ENCODE results near the gene GYPA. TPM values are rescaled to one million over a fixed set of nuclear protein-coding genes. Genes with fewer than 3 reads are reported as not detected.
"Not testable (repeated sequence)": the region's sequence is repeated elsewhere in the genome, so short reads cannot be mapped to it uniquely, and the experiment has no call there.

GYPA gene
- total RNA-seq, 1 donor from 2014 or later = not detected

DNA sequence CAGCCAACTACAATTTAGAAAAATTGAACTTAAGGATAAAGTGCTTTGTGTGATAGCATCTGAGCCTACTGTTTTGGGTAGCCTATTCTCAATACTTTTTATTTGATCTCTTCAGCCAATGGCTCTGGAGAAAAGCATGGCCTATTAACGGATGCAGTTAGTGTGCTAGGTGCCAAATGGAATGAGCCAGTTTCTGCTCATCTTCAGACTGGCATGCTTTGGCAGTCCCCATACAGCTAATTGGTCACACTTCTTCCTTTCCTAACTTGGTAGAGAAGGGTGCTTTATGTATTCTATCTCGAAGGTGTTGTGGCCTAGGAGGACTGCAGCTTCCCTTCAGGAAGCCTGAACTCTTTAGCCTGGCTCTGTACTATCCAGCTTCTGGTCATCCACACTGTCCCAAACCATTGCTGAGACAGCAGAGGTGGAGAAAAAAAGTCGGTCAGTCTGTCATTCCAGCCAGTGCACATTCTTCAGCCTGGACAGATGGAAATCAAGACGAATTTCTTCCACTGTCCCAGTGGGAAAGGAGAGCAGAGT is 11.1 kb downstream of the GYPA start:
- ATAC-seq; H3K9me3 ChIP-seq; H3K27me3 ChIP-seq; H3K27ac ChIP-seq; H3K4me1 ChIP-seq; H3K36me3 ChIP-seq; intact Hi-C loops (cut with DNase I); H3K4me3 ChIP-seq; DNase-seq: not testable (repeated sequence)

DNA sequence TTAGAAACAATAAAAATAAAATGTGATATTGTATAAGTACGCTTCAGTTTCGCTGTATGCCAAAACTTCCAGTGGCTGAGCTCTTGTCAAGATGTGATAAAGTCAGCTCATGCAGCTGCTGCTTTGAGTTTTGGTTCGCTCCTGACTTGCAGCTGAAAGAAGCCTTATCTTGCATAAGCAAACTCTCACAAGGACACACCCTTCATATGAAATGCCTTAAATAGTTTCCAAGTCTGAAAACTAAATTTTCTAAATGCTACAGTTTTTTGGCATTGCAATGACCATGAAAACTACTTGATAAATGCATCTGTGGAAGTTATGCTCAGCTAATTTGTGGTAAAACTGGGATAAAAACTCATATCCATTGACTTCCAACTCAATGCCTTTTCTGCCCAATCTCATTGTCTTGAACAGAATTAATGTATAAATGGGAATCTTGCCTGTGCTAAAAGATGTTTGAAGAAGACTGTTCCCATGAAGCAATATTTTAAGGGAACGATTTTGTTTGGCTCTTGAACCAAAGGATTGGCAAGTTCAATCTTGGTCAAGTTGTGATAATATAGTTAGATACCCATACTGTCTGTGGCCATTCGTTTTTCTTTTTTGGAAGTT is 11.7 kb downstream of the GYPA start:
- ATAC-seq; H3K27ac ChIP-seq; H3K4me1 ChIP-seq; H3K27me3 ChIP-seq; H3K36me3 ChIP-seq; H3K9me3 ChIP-seq; intact Hi-C loops (cut with DNase I); DNase-seq; H3K4me3 ChIP-seq: not testable (repeated sequence)

DNA sequence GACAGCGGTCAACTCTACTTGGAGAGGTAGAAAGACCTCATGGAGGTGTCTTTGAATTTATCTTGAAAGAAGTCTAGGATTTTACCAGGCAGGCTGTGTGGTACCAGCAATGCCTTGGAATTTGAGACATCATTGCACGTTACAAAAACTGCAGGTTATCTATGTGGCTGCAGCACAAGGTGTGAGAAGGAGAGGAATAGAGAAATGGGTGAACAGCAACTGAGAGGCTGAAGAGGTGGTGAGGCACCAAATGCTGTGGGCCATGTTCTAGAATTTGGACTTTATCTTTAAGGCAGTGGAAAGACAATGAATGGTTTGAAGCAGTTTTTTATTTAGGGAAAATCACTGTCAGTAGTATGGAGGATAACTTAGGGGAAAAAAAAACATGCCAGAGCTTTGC is 15.4 kb downstream of the GYPA start:
- intact Hi-C loops (cut with DNase I); H3K9me3 ChIP-seq; H3K4me3 ChIP-seq; H3K36me3 ChIP-seq; H3K27ac ChIP-seq; H3K27me3 ChIP-seq; ATAC-seq; H3K4me1 ChIP-seq; DNase-seq: not testable (repeated sequence)

DNA sequence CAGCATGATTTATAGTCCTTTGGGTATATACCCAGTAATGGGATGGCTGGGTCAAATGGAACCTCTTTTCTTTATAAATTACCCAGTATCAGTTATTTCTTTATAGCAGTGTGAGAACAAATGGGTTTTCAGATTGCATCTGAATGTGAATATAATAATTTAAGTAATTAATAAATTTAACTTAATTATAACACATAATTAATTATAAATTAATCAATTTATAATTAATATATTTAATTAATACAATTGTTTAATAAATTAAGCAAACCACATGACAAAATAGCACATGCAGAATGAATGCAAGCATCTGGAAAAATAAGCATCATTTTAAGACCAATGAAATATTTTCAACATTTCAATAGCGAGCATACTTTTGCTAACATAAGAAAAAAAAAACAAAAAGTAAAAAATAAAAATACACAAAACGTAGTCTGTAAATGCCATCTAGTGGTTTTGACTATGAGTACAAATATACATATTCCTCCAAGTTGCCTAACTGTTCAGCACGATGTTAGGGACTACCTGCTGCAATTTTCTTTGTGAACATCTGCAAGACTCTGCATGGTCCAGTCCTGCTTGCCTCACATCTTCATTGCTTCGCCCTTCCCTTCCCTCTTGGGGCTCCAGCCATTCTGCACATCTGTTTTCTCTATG is 16.4 kb downstream of the GYPA start:
- DNase-seq; H3K4me1 ChIP-seq; H3K36me3 ChIP-seq; intact Hi-C loops (cut with DNase I); ATAC-seq; H3K27ac ChIP-seq; H3K27me3 ChIP-seq; H3K4me3 ChIP-seq; H3K9me3 ChIP-seq: not testable (repeated sequence)

DNA sequence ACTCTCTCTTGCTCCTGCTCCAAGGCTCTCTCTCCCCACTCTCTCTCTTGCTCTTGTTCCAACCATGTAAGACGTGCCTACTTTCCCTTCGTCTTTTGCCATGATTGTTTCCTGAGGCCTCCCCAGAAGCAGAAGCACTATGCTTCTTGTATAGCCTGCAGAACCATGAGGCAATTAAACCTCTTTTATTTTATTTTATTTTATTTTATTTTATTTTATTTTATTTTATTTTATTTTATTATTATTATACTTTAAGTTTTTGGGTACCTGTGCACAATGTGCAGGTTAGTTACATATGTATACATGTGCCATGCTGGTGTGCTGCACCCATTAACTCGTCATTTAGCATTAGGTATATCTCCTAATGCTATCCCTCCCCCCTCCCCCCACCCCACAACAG is 17.2 kb downstream of the GYPA start:
- H3K36me3 ChIP-seq; DNase-seq; ATAC-seq; intact Hi-C loops (cut with DNase I); H3K4me3 ChIP-seq; H3K27ac ChIP-seq; H3K4me1 ChIP-seq; H3K27me3 ChIP-seq; H3K9me3 ChIP-seq: not testable (repeated sequence)

DNA sequence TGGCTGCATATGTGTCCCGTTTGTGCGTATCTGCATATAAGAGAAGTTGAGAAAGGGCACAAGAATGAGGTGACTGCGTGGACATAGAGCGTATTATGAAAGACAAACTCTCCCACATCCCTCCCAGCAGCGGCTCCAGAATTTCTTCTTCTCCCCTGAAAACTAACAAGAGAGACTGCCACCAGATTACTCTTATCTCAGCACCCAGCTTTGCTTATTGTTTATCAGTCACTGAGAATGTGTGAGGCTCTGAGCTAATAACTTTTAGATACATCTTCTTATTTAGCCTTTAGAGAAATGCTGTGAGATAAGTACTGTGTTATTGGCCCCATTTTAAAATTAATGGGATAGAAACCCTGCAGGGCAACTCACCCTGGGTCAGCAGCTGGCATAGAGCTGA is 20.8 kb downstream of the GYPA start:
- ATAC-seq; H3K27me3 ChIP-seq; H3K27ac ChIP-seq; DNase-seq; H3K4me3 ChIP-seq; intact Hi-C loops (cut with DNase I); H3K36me3 ChIP-seq; H3K4me1 ChIP-seq; H3K9me3 ChIP-seq: not testable (repeated sequence)

DNA sequence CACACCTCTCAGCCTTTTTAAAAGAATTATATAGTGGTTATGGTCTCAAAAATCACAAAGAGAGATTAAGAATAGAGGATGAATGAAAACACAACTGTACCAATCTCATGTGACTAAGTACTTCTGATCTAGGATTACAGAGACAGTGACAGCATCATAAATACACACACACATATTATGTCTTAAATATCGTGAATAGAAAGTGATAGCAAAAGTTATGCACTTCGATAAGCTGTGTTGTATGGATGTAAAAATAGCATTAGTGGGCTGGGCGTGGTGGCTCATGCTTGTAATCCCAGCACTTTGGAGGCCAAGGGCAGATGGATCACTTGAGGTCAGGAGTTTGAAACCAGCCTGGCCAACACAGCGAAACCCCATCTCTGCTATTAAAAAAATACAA is 25.0 kb downstream of the GYPA start:
- Histone ChIP-seq H3K27me3 (no peaks in the 10 kb centered on the region), H3K36me3 (no peaks in the 10 kb centered on the region), H3K4me3 (no peak overlapping the region), H3K4me1 (no peaks in the 10 kb centered on the region), H3K27ac (no peak overlapping the region), H3K9me3 (no peaks in the 10 kb centered on the region)
- intact Hi-C loops (cut with DNase I) = no loop called here
- DNase-seq (no peak), ATAC-seq (no peak)
- TF ChIP-seq, protein P1, sequence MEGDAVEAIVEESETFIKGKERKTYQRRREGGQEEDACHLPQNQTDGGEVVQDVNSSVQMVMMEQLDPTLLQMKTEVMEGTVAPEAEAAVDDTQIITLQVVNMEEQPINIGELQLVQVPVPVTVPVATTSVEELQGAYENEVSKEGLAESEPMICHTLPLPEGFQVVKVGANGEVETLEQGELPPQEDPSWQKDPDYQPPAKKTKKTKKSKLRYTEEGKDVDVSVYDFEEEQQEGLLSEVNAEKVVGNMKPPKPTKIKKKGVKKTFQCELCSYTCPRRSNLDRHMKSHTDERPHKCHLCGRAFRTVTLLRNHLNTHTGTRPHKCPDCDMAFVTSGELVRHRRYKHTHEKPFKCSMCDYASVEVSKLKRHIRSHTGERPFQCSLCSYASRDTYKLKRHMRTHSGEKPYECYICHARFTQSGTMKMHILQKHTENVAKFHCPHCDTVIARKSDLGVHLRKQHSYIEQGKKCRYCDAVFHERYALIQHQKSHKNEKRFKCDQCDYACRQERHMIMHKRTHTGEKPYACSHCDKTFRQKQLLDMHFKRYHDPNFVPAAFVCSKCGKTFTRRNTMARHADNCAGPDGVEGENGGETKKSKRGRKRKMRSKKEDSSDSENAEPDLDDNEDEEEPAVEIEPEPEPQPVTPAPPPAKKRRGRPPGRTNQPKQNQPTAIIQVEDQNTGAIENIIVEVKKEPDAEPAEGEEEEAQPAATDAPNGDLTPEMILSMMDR (IDR thresholded peaks at IDR 0.05) = no peak

DNA sequence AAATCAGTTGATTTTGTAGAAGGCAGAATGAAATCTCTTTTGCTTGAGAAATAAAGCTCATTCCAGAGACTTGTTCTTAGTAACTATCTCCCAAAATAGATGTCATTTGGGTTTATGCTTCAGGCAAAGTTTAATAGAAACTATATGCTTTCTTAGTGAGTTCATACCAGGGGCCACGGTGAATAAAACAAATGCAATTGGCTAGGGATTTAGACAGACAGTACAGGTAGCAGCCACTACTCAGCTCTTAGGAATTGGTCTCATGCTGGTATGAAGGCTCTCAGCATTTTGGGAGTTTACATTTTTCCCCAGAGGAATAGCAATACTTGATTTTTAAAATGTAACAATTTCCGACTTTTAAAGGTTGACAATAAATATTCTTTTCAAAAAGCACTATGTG is 27.0 kb downstream of the GYPA start:
- Histone ChIP-seq H3K27ac (no peak overlapping the region), H3K4me1 (no peaks in the 10 kb centered on the region), H3K36me3 (no peaks in the 10 kb centered on the region), H3K9me3 (no peaks in the 10 kb centered on the region), H3K4me3 (no peak overlapping the region), H3K27me3 (no peaks in the 10 kb centered on the region)
- DNase-seq = no peak
- TF ChIP-seq, protein P1 (IDR thresholded peaks at IDR 0.05) = no peak
- intact Hi-C loops (cut with DNase I) = no loop called here
- no peak for ATAC-seq

All from upper lobe of right lung (tissue), 1 donor.